Measurements from ENCODE around the gene TMEM82. TPM values are rescaled to one million over a fixed set of nuclear protein-coding genes. Genes with fewer than 3 reads are reported as not detected.

The TMEM82 gene
- total RNA-seq, 1 donor from 2014 or later, result not detected

DNA sequence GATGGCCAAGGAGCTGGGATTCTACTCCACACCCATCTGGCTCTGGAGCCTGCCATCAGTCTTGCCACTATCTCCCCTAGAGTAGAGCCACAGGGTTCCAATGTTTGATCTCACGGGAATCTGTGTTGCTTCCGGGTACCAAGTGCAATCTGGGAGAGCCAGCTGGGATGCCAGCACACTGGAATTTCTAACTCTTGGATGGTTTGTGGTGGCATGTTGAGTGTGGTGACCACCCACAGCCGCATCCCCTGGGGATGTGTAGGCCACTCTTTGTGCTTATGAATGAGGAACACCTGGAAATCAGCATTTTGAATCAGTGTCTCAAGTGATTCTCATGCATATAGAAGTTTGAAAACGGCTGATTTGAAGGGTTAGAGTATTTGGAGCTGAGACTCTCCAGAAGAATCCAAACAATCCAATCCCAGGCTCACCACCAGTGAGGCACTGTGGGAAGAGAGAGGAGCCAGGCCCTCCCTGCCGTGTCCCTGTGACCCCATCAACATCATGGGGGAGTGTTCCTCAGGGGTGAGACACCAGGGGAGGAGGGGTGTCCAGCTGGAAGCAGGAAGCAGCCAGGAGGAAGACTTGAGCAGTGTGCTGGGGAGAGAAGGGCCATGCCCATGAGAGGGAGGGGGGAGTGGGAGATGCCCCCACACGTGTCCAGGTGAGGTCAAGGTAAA lies 29.7 kb downstream of the TMEM82 start:
- TF ChIP-seq, protein P1, sequence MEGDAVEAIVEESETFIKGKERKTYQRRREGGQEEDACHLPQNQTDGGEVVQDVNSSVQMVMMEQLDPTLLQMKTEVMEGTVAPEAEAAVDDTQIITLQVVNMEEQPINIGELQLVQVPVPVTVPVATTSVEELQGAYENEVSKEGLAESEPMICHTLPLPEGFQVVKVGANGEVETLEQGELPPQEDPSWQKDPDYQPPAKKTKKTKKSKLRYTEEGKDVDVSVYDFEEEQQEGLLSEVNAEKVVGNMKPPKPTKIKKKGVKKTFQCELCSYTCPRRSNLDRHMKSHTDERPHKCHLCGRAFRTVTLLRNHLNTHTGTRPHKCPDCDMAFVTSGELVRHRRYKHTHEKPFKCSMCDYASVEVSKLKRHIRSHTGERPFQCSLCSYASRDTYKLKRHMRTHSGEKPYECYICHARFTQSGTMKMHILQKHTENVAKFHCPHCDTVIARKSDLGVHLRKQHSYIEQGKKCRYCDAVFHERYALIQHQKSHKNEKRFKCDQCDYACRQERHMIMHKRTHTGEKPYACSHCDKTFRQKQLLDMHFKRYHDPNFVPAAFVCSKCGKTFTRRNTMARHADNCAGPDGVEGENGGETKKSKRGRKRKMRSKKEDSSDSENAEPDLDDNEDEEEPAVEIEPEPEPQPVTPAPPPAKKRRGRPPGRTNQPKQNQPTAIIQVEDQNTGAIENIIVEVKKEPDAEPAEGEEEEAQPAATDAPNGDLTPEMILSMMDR (IDR thresholded peaks at IDR 0.05), result no peak
- TF ChIP-seq POLR2A (IDR thresholded peaks at IDR 0.05) (no peak), POLR2AphosphoS5 (IDR thresholded peaks at IDR 0.05; ENCODE audit: insufficient read depth in 1 of 2, low read depth in 1 of 2) (no peak)
- Histone ChIP-seq H3K9me3 (no peaks in the 10 kb centered on the region), H3K4me3 (no peak overlapping the region), H3K27ac (no peak overlapping the region), H3K36me3 (peaks cover 0 to 48% of the 10 kb centered on the region in 2 donors), H3K27me3 (no peaks in the 10 kb centered on the region), H3K4me1 (no peaks in the 10 kb centered on the region)
- intact Hi-C loops (cut with DNase I), result no loop called here
- no peak for DNase-seq (ENCODE audit: extremely low spot score in 2 of 2)

- no peaks in the 10 kb centered on the region for H3K4me1 ChIP-seq
- DNase-seq (ENCODE audit: extremely low spot score in 2 of 2), result no peak
- no peak overlapping the region for H3K4me3 ChIP-seq
- H3K36me3 ChIP-seq, result peaks cover 0 to 47% of the 10 kb centered on the region in 2 donors
- no peaks in the 10 kb centered on the region for H3K27me3 ChIP-seq
- TF ChIP-seq, protein P1 (IDR thresholded peaks at IDR 0.05), result no peak
- no peak for TF ChIP-seq POLR2AphosphoS5 (IDR thresholded peaks at IDR 0.05; ENCODE audit: insufficient read depth in 1 of 2, low read depth in 1 of 2)
- no peak for TF ChIP-seq POLR2A (IDR thresholded peaks at IDR 0.05)
- no peaks in the 10 kb centered on the region for H3K9me3 ChIP-seq
- no peak overlapping the region for H3K27ac ChIP-seq
- intact Hi-C loops (cut with DNase I), result no loop called here
Observed at GRCh38 chr1:15775706-15776105, 33.4 kb downstream of the TMEM82 start.

GRCh38 chr1:15777909-15778707 lies 35.8 kb downstream of the TMEM82 start:
- no peak for DNase-seq (ENCODE audit: extremely low spot score in 2 of 2)
- intact Hi-C loops (cut with DNase I), result no loop called here
- Histone ChIP-seq H3K4me1 (no peaks in the 10 kb centered on the region), H3K36me3 (peaks cover 0 to 30% of the 10 kb centered on the region in 2 donors), H3K27ac (no peak overlapping the region), H3K27me3 (no peaks in the 10 kb centered on the region), H3K9me3 (no peaks in the 10 kb centered on the region), H3K4me3 (no peak overlapping the region)
- TF ChIP-seq POLR2AphosphoS5 (IDR thresholded peaks at IDR 0.05; ENCODE audit: insufficient read depth in 1 of 2, low read depth in 1 of 2) (no peak), POLR2A (IDR thresholded peaks at IDR 0.05) (no peak)
- TF ChIP-seq, protein P1 (IDR thresholded peaks at IDR 0.05), result no peak

DNA sequence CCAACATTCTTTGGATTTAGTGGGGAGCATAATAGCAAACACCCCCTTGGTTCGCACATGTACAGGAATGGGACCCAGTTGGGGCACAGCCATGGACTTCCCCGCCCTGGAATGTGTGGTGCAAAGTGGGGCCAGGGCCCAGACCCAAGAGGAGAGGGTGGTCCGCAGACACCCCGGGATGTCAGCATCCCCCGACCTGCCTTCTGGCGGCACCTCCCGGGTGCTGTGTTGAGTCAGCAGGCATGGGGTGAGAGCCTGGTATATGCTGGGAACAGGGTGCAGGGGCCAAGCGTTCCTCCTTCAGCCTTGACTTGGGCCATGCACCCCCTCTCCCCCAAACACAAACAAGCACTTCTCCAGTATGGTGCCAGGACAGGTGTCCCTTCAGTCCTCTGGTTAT lies 43.4 kb downstream of the TMEM82 start:
- H3K27ac ChIP-seq, result no peak overlapping the region
- intact Hi-C loops (cut with DNase I), result no loop called here
- peaks cover 13% of the 10 kb centered on the region for H3K4me1 ChIP-seq
- no peak overlapping the region for H3K4me3 ChIP-seq
- no peaks in the 10 kb centered on the region for H3K9me3 ChIP-seq
- no peaks in the 10 kb centered on the region for H3K27me3 ChIP-seq
- peaks cover 0 to 8% of the 10 kb centered on the region in 2 donors for H3K36me3 ChIP-seq
- no peak for DNase-seq (ENCODE audit: extremely low spot score in 2 of 2)
- TF ChIP-seq POLR2A (IDR thresholded peaks at IDR 0.05), result no peak
- TF ChIP-seq, protein P1 (IDR thresholded peaks at IDR 0.05), result no peak
- TF ChIP-seq POLR2AphosphoS5 (IDR thresholded peaks at IDR 0.05; ENCODE audit: insufficient read depth in 1 of 2, low read depth in 1 of 2), result no peak

- H3K27me3 ChIP-seq, result no peaks in the 10 kb centered on the region
- no peak overlapping the region for H3K4me3 ChIP-seq
- peaks cover 13% of the 10 kb centered on the region for H3K4me1 ChIP-seq
- DNase-seq (ENCODE audit: extremely low spot score in 2 of 2), result no peak
- TF ChIP-seq POLR2A (IDR thresholded peaks at IDR 0.05) (no peak), POLR2AphosphoS5 (IDR thresholded peaks at IDR 0.05; ENCODE audit: insufficient read depth in 1 of 2, low read depth in 1 of 2) (no peak)
- TF ChIP-seq, protein P1 (IDR thresholded peaks at IDR 0.05), result no peak
- intact Hi-C loops (cut with DNase I), result no loop called here
- no peaks in the 10 kb centered on the region for H3K9me3 ChIP-seq
- peaks cover 0 to 4% of the 10 kb centered on the region in 2 donors for H3K36me3 ChIP-seq
- H3K27ac ChIP-seq, result no peak overlapping the region
Observed at GRCh38 chr1:15786581-15786980, 44.3 kb downstream of the TMEM82 start.
